NCI-H1105 treated with DMSO at 0.1 percent for 48 hours (cell line): ENCODE measurements around the gene TBC1D3B.
"Not testable (repeated sequence)": the region's sequence is repeated elsewhere in the genome, so short reads cannot be mapped to it uniquely, and the experiment has no call there.

Experiments
- DNase-seq: peaks from one replicate; lab custom pipeline; 2025; lab: John Stamatoyannopoulos, UW

The TBC1D3B gene

DNA sequence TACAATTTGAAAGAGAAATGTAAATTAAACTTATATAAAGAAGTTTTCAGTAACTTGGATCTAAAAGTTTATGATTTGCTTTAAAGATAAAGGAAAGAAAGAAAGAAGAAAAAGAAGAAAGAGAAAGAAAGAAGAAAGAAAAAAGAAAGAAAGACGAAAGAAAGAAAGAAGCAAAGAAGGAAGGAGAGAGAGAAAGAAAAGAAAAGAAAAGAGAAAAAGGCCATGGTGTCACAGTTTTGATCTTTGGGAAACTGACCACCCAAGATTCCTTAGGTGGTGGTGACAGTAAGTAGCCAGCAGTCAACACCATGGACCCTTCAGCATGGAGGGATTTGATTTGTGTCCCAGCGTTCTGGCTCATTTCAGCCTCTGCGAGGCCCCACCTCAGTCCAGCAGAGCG, 24.7 kb upstream of the TBC1D3B start:
- DNase-seq, result not testable (repeated sequence)

DNA sequence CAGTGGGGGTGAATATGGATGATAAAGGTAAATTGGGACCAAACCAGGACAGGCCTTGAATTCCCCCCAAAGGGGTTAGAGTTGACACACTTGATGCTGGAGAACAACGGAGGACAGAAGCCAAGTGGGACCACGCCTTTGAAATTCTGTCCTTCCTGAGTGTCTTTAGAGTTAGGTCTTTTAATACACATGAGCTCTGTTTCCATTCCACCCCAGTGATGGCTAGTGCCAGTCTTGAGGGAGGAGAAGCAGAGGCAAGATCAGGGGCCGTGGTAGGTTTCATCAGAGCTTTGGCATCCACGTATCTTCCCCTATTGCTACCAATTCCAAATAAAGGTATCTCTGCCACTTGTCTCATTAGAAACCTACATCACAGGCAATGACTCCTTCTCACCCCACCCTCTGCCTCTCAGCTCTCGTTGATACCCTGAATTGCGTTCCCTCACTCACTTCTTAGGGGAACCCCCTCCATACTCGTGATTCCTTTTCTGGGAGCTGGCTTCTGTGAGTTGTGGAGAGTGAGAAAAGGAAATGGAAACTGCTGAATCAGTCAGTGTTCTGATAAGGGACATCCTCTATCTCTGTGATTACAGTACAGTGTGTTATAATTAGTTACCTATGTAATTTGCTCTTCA, 22.5 kb upstream of the TBC1D3B start:
- DNase-seq, result no peak

DNA sequence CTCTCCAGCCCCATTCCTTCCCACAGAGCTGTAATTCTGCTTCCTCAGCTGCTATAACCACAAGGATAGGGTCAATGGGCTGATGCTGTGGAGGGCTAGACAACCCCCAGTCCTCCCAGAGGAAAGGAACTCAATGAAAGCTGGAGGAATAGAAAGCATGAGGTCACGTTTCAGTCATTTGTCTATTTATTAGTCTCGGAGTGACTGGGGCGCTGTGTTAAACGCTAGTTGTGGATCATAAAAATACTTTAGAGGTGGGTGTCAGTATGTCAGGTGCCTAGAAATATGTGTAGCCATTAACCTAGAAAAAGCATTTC, 20.9 kb upstream of the TBC1D3B start:
- DNase-seq, result no peak

- no peak for DNase-seq
Observed at GRCh38 chr17:36196131-36196486, 19.7 kb upstream of the TBC1D3B start.

GRCh38 chr17:36195434-36196130, 19.1 kb upstream of the TBC1D3B start:
- no peak for DNase-seq

GRCh38 chr17:36194832-36195433, 18.5 kb upstream of the TBC1D3B start:
- DNase-seq, result not testable (repeated sequence)

- not testable (repeated sequence) for DNase-seq
Observed at GRCh38 chr17:36194147-36194831, 17.9 kb upstream of the TBC1D3B start.

GRCh38 chr17:36193216-36193775, 16.9 kb upstream of the TBC1D3B start:
- DNase-seq, result no peak

GRCh38 chr17:36190549-36191330, 14.3 kb upstream of the TBC1D3B start:
- not testable (repeated sequence) for DNase-seq

DNA sequence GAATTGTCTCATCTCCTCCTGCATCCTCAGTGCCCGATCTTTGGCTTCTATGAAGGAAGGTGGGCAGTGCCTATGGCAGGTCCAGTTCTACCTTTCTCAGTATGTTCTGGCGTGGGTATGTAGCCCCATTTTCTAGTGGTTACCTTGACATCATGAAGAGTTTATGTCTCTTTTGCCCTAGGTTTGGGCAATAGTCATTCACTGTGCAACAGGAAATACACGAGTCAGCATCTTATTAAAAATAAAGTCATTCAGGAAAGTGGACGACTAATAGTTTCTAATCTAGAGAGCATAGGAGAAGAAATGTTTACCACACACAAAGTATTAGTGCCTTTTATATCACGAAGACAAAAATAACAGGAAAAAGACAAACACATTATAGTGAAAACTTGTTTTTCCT, 13.6 kb upstream of the TBC1D3B start:
- not testable (repeated sequence) for DNase-seq

DNA sequence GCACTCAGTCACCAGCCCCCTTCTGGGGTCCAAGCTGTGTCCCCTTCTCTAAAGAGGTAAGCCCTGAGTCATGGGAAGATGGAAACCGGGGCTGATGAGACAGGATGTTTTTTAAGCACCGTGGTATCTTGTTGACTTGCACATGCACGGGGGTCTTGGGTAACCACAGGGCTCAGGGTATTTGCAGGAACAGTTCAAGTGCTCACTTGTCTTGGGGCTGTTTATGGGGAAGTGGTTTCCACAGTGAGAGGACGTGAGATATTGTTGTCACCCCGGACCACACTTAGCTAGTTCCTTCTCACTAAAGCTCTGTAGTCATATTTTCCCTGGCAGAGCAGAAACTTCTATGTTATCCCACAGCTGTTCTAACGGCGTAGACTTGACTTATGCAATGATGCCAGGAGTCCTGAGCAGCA, 12.5 kb upstream of the TBC1D3B start:
- no peak for DNase-seq

DNA sequence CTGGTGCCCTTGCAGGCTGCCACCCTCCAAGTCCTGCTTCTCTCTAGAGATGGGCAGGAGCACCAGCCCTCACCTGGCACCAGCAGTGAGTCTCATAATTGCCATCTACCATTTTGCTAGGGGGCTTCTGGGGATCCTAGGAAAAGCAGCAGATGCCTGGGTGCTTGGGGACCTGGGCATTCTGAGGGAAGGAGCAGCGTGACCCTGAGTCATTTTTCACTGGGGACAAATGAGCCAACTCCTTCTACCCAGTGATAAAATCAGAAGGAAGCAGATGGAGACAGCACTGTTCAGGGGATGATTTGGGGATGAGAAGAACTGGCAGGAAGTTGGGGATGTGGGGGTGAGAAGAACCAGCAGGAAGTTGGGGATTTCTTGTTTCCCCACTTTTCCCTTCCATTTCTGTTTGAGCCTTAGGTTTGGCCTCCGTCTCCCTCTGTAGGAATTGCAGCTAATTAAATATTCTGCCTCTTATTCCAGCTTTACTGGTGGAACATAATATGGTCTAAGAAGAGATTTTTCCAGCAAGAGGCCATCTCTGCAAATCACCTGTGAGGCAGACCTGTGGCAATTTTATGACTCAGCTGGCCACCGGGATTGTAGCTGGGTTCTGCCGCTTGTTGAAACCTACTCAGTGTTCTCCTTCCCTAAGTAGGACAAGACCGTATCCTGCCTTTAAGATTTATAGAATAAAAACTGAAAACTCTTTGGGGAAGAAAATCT, 11.7 kb upstream of the TBC1D3B start:
- DNase-seq, result not testable (repeated sequence)

DNA sequence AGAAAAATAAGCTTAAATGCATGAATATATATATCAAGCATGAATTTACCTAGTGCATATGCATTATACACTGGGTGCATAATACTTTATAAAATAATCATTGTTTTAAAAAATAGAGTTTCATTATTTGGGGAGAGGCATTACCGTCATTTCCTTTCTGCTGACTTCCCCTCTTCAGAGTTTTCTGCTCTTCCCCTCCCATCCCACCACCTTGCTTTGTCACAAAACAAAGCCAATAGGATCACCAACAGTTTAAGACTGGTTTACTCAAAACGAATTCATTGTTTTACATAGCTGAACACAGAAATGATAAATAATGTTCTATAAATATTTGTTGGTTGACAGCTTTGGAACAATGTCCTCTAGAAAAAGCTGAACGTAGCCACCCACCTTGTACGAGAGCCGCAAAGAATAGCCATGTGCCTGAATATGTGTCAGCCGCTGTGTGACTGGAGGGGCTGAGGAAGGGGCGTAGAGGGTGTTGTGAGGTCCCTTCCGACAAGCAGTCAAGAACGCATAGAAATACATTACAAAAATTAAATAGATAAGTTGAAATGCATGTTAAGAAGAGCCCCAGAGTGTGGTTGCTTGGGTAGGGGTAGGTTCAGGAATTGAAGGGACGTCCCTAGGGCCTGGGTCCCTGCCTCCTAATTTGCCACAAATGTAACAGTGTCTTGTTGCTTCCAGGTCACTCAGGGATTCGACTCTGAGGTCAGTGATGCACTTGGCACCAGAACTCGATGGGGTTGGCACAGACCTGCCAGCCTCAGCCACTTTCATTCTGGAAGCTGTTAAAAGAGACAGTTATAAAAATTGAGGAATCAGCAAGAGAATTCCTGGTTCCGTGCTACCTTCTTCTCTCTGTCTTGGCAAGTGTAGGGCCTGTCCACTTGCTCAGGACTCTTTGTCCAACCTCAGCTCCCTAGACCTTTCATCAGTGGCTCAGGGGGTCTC, 10.7 kb upstream of the TBC1D3B start:
- DNase-seq, result not testable (repeated sequence)

DNA sequence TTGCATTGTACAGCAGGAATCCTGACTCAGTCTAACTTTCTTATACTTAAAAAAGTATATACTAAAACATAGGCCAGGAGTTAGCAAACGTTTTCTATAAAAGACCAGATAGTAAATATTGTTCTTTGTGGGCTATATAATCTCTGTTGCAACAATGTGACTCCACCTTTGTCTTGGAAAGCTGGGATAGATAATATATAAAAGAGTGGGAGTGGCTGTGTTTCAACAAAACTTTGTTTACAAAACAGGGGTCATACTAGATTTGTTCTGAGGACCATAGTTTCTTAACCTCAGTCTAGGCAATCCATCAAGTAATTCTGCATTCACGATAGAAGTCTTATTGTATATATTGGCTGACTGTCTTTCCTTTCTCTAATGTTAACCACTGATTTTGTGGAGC, 9.0 kb upstream of the TBC1D3B start:
- DNase-seq, result no peak

GRCh38 chr17:36184023-36184765, 7.8 kb upstream of the TBC1D3B start:
- no peak for DNase-seq

DNA sequence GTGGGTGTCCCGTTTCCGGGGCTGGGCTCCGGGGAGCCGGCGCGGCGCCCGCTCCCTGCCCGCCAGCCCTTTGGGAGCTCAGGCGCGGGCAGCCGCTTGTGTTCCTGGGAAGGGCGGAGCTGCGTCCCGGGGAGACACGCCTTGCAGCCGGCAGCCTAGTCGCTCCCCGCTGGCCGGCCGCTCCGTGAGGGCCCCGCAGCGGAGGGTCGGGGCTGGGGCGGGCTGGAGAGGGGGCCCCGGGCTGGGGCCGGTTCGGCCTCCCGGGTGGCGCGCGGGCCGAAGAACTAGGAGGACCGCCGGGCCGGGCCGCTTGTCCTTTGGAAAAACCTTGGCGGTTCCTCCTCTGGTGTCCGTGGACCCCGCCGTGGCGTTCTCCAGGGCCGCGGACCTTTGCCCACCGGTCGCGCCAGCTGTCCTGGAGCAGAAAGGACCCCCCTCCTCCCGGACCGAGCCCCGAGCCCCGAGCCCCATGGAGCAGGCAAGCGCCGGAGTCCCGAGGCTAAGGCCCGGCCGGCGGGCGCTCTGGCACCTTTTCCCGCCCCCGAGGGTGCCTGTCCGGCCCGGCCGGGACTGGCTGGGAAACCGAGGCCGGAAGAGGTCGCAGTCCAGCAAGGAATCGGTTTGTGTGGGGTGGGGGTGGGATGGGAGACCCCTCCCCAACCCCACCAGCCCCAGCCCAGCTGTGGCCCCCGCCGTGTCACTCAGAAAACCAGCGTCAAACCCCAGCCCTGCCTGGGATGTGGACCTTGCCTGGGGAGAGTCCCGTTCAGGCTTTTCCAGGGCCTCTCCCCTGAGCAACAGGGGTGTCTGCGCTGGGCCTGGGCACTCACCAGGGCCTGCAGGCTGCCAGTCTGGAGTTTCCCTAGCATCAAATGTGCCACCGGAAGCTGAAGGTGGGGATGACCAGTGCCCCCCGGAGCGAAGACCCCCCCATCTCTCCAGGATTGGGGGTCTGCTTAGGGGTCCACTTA, 6.8 kb upstream of the TBC1D3B start:
- peak; percentile 38 for DNase-seq

- no peak for DNase-seq
Observed at GRCh38 chr17:36182176-36183000, 6.0 kb upstream of the TBC1D3B start.
